Testis (tissue), 3 donors: ENCODE data around the gene ARHGEF10L. TPM values are rescaled to one million over a fixed set of nuclear protein-coding genes. Genes with fewer than 3 reads are reported as not detected.

ENCODE experiments used
- DNase-seq: peaks from one replicate; pipeline ENCODE4 v3.0.0-alpha.2; 2019
- H3K27ac ChIP-seq, 2 donors: fragments of 200-600 bp; sonication (generic); one replicate each; pipeline ENCODE4 v1.5.1; 2019
- H3K27me3 ChIP-seq: fragments of 200-600 bp; sonication (generic); one replicate; pipeline ENCODE4 v1.5.1; 2019
- H3K36me3 ChIP-seq: fragments of 200-600 bp; sonication (generic); one replicate; pipeline ENCODE4 v1.5.1; 2017; ENCODE audit warnings: low read depth; ENCODE audit errors: missing control alignments
- H3K4me1 ChIP-seq: fragments of 200-600 bp; sonication (generic); one replicate; pipeline ENCODE4 v1.5.1; 2019
- H3K4me3 ChIP-seq, 2 donors: fragments of 200-600 bp; sonication (generic); one replicate each; pipeline ENCODE4 v1.5.1; 2017 to 2019
- H3K9me3 ChIP-seq: fragments of 200-600 bp; sonication (generic); one replicate; pipeline ENCODE4 v1.5.1; 2017
- CTCF ChIP-seq, 3 experiments: fragments of 450-650 bp in 2 of 3; fragments of 200-600 bp in 1 of 3; sonication (generic) in 1 of 3; IDR thresholded peaks; one replicate each; pipeline ENCODE4 v1.5.1; 2016 to 2019; ENCODE audit warnings: antibody characterized with exemption in 3 of 3, mild to moderate bottlenecking in 2 of 3, moderate library complexity in 1 of 3
- POLR2A ChIP-seq: fragments of 450-650 bp; IDR thresholded peaks from one replicate; pipeline ENCODE4 v1.6.1; 2017; ENCODE audit warnings: antibody characterized with exemption, mild to moderate bottlenecking, moderate library complexity
- WGBS, 2 donors: methylation state at CpG; one replicate each; pipeline ENCODE4 v1.1.5; 2018; 5-methylcytosine and 5-hydroxymethylcytosine counted together
- intact Hi-C: fragments of 100-400 bp; cut with DNase I; formaldehyde crosslinking; loops from one replicate; pipeline ENCODE4 v1.15.1; 2023; ENCODE audit warnings: low total_unique reads
- polyA plus RNA-seq: library from polyadenylated mRNA; stranded (reverse); fragments of 350-450 nt; fragmentation: Illumina TruSeq; extraction: RNeasy Lipid Tissue Mini Kit (QIAGEN cat#74804); gene quantifications from one replicate; pipeline ENCODE4 v1.2.3, GENCODE V29; 2014; ENCODE audit warnings: low read depth, low replicate concordance; ENCODE audit not compliant: insufficient read depth
- total RNA-seq, 2 donors: library from RNA; depleted of rRNA; stranded (reverse); fragments of >200 nt; gene quantifications; one replicate each; pipeline ENCODE4 v1.2.3, GENCODE V29; 2016

The ARHGEF10L gene
- total and polyA plus RNA-seq, 3 donors from 2014 or later = 13.5 to 20.3 (median 18.4) TPM

GRCh38 chr1:17717594-17718535 is 178.4 kb downstream of the ARHGEF10L start:
- intact Hi-C loops = no loop called here
- Histone ChIP-seq H3K27ac (no peak overlapping the region), H3K9me3 (no peaks in the 10 kb centered on the region), H3K36me3 (no peaks in the 10 kb centered on the region), H3K4me1 (no peaks in the 10 kb centered on the region), H3K4me3 (no peak overlapping the region), H3K27me3 (no peaks in the 10 kb centered on the region)
- WGBS, 2 donors = 73 to 78% methylated on average over 23 to 25 of the region's 25 CpGs
- TF ChIP-seq CTCF (IDR thresholded peaks at IDR 0.05) (no peak), POLR2A (no peak)
- no peak for DNase-seq

GRCh38 chr1:17719874-17720273 is 180.4 kb downstream of the ARHGEF10L start:
- Histone ChIP-seq H3K4me3 (no peak overlapping the region), H3K27me3 (no peaks in the 10 kb centered on the region), H3K27ac (no peak overlapping the region), H3K9me3 (no peaks in the 10 kb centered on the region), H3K4me1 (no peaks in the 10 kb centered on the region), H3K36me3 (no peaks in the 10 kb centered on the region)
- intact Hi-C loops = no loop called here
- TF ChIP-seq CTCF (IDR thresholded peaks at IDR 0.05) (no peak), POLR2A (no peak)
- 86% methylated on average over 3 to 5 of the region's 5 CpGs for WGBS, 2 donors
- no peak for DNase-seq

- Histone ChIP-seq H3K4me3 (no peak overlapping the region), H3K9me3 (no peaks in the 10 kb centered on the region), H3K4me1 (no peaks in the 10 kb centered on the region), H3K27ac (no peak overlapping the region), H3K36me3 (no peaks in the 10 kb centered on the region), H3K27me3 (no peaks in the 10 kb centered on the region)
- 93 to 99% methylated on average over 2 of the region's 2 CpGs for WGBS, 2 donors
- no peak for TF ChIP-seq POLR2A
- no peak for TF ChIP-seq CTCF (IDR thresholded peaks at IDR 0.05)
- intact Hi-C loops = no loop called here
- no peak for DNase-seq
These were observed 181.9 kb downstream of the ARHGEF10L start for GRCh38 chr1:17721444-17721843.

GRCh38 chr1:17723684-17724083 is 184.2 kb downstream of the ARHGEF10L start:
- Histone ChIP-seq H3K27me3 (no peaks in the 10 kb centered on the region), H3K4me1 (no peaks in the 10 kb centered on the region), H3K4me3 (no peak overlapping the region), H3K36me3 (no peaks in the 10 kb centered on the region), H3K9me3 (no peaks in the 10 kb centered on the region), H3K27ac (no peak overlapping the region)
- no peak for TF ChIP-seq CTCF (IDR thresholded peaks at IDR 0.05)
- no peak for TF ChIP-seq POLR2A
- intact Hi-C loops = no loop called here
- DNase-seq = peak; percentile 38
- 36 to 40% methylated on average over 4 to 6 of the region's 6 CpGs for WGBS, 2 donors

GRCh38 chr1:17724150-17724549 is 184.7 kb downstream of the ARHGEF10L start:
- DNase-seq = no peak
- no peak overlapping the region for H3K27ac ChIP-seq
- no peaks in the 10 kb centered on the region for H3K36me3 ChIP-seq
- H3K9me3 ChIP-seq = no peaks in the 10 kb centered on the region
- intact Hi-C loops = no loop called here
- H3K4me1 ChIP-seq = no peaks in the 10 kb centered on the region
- TF ChIP-seq POLR2A (no peak), CTCF (IDR thresholded peaks at IDR 0.05) (no peak)
- H3K4me3 ChIP-seq = no peak overlapping the region
- WGBS, 2 donors = 85 to 92% methylated on average over 6 of the region's 6 CpGs
- H3K27me3 ChIP-seq = no peaks in the 10 kb centered on the region
